Activated CD4-positive, alpha-beta memory T cell treated with anti-CD3 and anti-CD28 coated beads for 36 hours (primary cell): ENCODE measurements around the gene RAD54L. TPM values are rescaled to one million over a fixed set of nuclear protein-coding genes. Genes with fewer than 3 reads are reported as not detected.

ENCODE experiments used
- CTCF ChIA-PET: fragments of 350-600 bp; sonication (Branson Sonifier 250); formaldehyde crosslinking; loops from one replicate; lab custom pipeline; 2021; ENCODE audit warnings: antibody characterized with exemption, inconsistent platforms; lab: Charles Lee
- POLR2A ChIA-PET: fragments of 350-600 bp; sonication (Branson Sonifier 250); formaldehyde crosslinking; loops from one replicate; lab custom pipeline; 2021; ENCODE audit warnings: antibody characterized with exemption; lab: Charles Lee
- DNase-seq: peaks from one replicate; pipeline ENCODE4 v3.0.0-alpha.2; 2020
- H3K27ac Mint-ChIP-seq: one replicate; pipeline ENCODE4 v1.8.0; 2021; ENCODE audit warnings: mixed read lengths
- H3K27me3 Mint-ChIP-seq: one replicate; pipeline ENCODE4 v1.8.0; 2021; ENCODE audit warnings: mixed read lengths
- H3K36me3 Mint-ChIP-seq: one replicate; pipeline ENCODE4 v1.8.0; 2021; ENCODE audit warnings: mixed read lengths
- H3K4me1 Mint-ChIP-seq: one replicate; pipeline ENCODE4 v1.8.0; 2021; ENCODE audit warnings: low read depth, mixed read lengths
- H3K4me3 Mint-ChIP-seq: one replicate; pipeline ENCODE4 v1.8.0; 2021; ENCODE audit warnings: mild to moderate bottlenecking, mixed read lengths
- H3K9me3 Mint-ChIP-seq: one replicate; pipeline ENCODE4 v1.8.0; 2021; ENCODE audit warnings: mixed read lengths
- intact Hi-C: fragments of 100-400 bp; cut with micrococcal nuclease; formaldehyde crosslinking; loops from one replicate; pipeline ENCODE4 v1.15.1; 2023
- total RNA-seq, 2 experiments: library from RNA; stranded (reverse); gene quantifications; one replicate each; pipeline ENCODE4 v1.2.3, GENCODE V29; 2021

Gene RAD54L
- total RNA-seq, 2 experiments from 2014 or later = 64.9 to 65.0 TPM

- H3K4me3 Mint-ChIP-seq = no peak overlapping the region
- ChIA-PET CTCF (no interaction called here), POLR2A (no interaction called here)
- no peaks in the 10 kb centered on the region for H3K27me3 Mint-ChIP-seq
- peaks cover 9% of the 10 kb centered on the region for H3K4me1 Mint-ChIP-seq
- no peak for DNase-seq
- H3K36me3 Mint-ChIP-seq = peaks cover 13% of the 10 kb centered on the region
- H3K27ac Mint-ChIP-seq = peak overlapping the region; percentile 35
- H3K9me3 Mint-ChIP-seq = no peaks in the 10 kb centered on the region
- intact Hi-C loops = no loop called here
Measured at GRCh38 chr1:46289134-46289494, 41.6 kb downstream of the RAD54L start.

GRCh38 chr1:46289976-46290375 lies 42.4 kb downstream of the RAD54L start:
- H3K36me3 Mint-ChIP-seq = peaks cover 12% of the 10 kb centered on the region
- DNase-seq = no peak
- no peaks in the 10 kb centered on the region for H3K9me3 Mint-ChIP-seq
- POLR2A ChIA-PET = interaction anchor here (1.1 kb wide), 1 partner anchor 10 kb away, joined by 3 read pairs; no protein-coding TSS in a partner anchor
- H3K27ac Mint-ChIP-seq = peak overlapping the region; percentile 25
- CTCF ChIA-PET = no interaction called here
- intact Hi-C loops = no loop called here
- H3K27me3 Mint-ChIP-seq = no peaks in the 10 kb centered on the region
- H3K4me1 Mint-ChIP-seq = peaks cover 9% of the 10 kb centered on the region
- H3K4me3 Mint-ChIP-seq = no peak overlapping the region

GRCh38 chr1:46295306-46295705 lies 47.7 kb downstream of the RAD54L start:
- peaks cover 27% of the 10 kb centered on the region for H3K36me3 Mint-ChIP-seq
- POLR2A ChIA-PET = no interaction called here
- H3K4me1 Mint-ChIP-seq = peaks cover under 1% of the 10 kb centered on the region
- H3K27me3 Mint-ChIP-seq = no peaks in the 10 kb centered on the region
- no peak overlapping the region for H3K4me3 Mint-ChIP-seq
- no peak overlapping the region for H3K27ac Mint-ChIP-seq
- intact Hi-C loops = no loop called here
- no peak for DNase-seq
- CTCF ChIA-PET = interaction anchor here (1.2 to 1.4 kb wide), 2 partner anchors 10 to 45 kb away, joined by 3 read pairs; partner anchors contain the start of gene NSUN4
- no peaks in the 10 kb centered on the region for H3K9me3 Mint-ChIP-seq

- DNase-seq = no peak
- peaks cover 30% of the 10 kb centered on the region for H3K36me3 Mint-ChIP-seq
- peaks cover 14% of the 10 kb centered on the region for H3K4me1 Mint-ChIP-seq
- H3K9me3 Mint-ChIP-seq = no peaks in the 10 kb centered on the region
- intact Hi-C loops = no loop called here
- no peak overlapping the region for H3K27ac Mint-ChIP-seq
- POLR2A ChIA-PET = no interaction called here
- H3K27me3 Mint-ChIP-seq = no peaks in the 10 kb centered on the region
- no peak overlapping the region for H3K4me3 Mint-ChIP-seq
- CTCF ChIA-PET = interaction anchor here (1.2 kb wide), 1 partner anchor 50 kb away, joined by 4 read pairs; no protein-coding TSS in a partner anchor
Measured at GRCh38 chr1:46298387-46298786, 50.8 kb downstream of the RAD54L start.

- H3K36me3 Mint-ChIP-seq = peaks cover 26% of the 10 kb centered on the region
- H3K4me1 Mint-ChIP-seq = peaks cover 25% of the 10 kb centered on the region
- no peak for DNase-seq
- H3K9me3 Mint-ChIP-seq = no peaks in the 10 kb centered on the region
- intact Hi-C loops = loop anchor here (10.0 kb wide), 1 partner anchor 616 kb away; the partner anchor contains the start of genes GPBP1L1 and TMEM69
- ChIA-PET CTCF (interaction anchor here (1.5 kb wide), 1 partner anchor 56 kb away, joined by 4 read pairs; no protein-coding TSS in a partner anchor), POLR2A (interaction anchor here (0.5 to 1.1 kb wide), 3 partner anchors 10 to 18 kb away, joined by 3 to 4 read pairs (median 3); no protein-coding TSS in a partner anchor)
- no peaks in the 10 kb centered on the region for H3K27me3 Mint-ChIP-seq
- peak overlapping the region; percentile 94 for H3K27ac Mint-ChIP-seq
- H3K4me3 Mint-ChIP-seq = peak overlapping the region; percentile 98
Measured at GRCh38 chr1:46300673-46301405, 53.3 kb downstream of the RAD54L start.

GRCh38 chr1:46301406-46301807 lies 53.8 kb downstream of the RAD54L start:
- ChIA-PET POLR2A (interaction anchor here (0.5 kb wide), 1 partner anchor 19 kb away, joined by 3 read pairs; no protein-coding TSS in a partner anchor), CTCF (interaction anchor here (1.5 kb wide), 1 partner anchor 57 kb away, joined by 4 read pairs; no protein-coding TSS in a partner anchor)
- peak overlapping the region; percentile 94 for H3K27ac Mint-ChIP-seq
- intact Hi-C loops = loop anchor here (10.0 kb wide), 1 partner anchor 617 kb away; the partner anchor contains the start of genes GPBP1L1 and TMEM69
- no peaks in the 10 kb centered on the region for H3K27me3 Mint-ChIP-seq
- peak overlapping the region; percentile 98 for H3K4me3 Mint-ChIP-seq
- peaks cover 31% of the 10 kb centered on the region for H3K4me1 Mint-ChIP-seq
- no peaks in the 10 kb centered on the region for H3K9me3 Mint-ChIP-seq
- peaks cover 25% of the 10 kb centered on the region for H3K36me3 Mint-ChIP-seq
- DNase-seq = no peak

DNA sequence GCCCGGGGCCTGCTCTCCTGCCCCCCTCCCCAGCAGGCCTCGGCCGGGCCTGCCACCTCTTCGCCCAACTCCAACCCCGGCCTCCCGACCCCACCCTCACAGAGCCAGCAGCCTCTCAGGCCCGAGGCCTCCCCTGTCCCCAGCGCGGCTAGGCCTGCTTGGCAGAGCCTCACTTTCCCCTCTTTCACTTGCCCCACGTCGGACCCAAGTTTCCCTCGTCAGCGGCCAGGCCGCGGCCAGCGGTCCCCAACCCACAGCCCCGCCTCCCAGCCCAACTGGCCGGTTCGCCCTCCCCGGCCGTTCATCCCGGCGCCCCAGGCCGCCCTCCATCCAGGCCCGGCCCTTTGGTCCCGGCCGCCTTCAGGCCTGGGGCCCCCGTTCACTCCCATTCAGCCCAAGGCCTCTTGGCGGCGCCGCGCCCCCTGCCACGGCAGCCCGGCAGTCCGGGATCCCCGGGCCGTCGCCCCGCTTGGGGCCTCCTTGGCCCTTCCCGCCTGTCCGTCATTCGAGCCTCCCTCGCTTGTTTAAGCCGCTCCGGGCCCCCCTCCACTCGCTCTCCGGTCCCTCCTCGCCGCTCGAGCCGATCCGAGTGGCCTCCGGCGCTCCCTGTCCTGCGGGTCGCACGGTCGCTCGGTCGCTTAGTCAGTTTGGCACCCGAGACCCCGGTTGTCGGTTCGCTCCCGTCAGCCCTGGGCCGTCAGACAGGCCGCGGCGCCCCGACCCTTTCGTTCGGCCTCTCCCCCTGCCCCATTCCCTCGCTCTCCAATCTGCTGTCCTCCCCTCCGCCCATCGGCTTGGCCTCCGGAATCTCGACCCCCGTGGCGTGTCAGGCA lies 54.5 kb downstream of the RAD54L start:
- Mint-ChIP-seq H3K27me3 (no peaks in the 10 kb centered on the region), H3K36me3 (peaks cover 20% of the 10 kb centered on the region), H3K27ac (peak overlapping the region; percentile 94), H3K9me3 (no peaks in the 10 kb centered on the region), H3K4me1 (peaks cover 35% of the 10 kb centered on the region), H3K4me3 (peak overlapping the region; percentile 98)
- intact Hi-C loops = loop anchor here (10.0 kb wide), 1 partner anchor 617 kb away; the partner anchor contains the start of genes GPBP1L1 and TMEM69
- DNase-seq = peak; percentile 69
- POLR2A ChIA-PET = interaction anchor here (1.6 to 2.4 kb wide), 2 partner anchors 38 to 55 kb away, joined by 15 to 16 read pairs; partner anchors contain the start of genes NSUN4 and RAD54L
- CTCF ChIA-PET = interaction anchor here (1.9 kb wide), 2 partner anchors 43 to 54 kb away, joined by 5 to 12 read pairs; partner anchors contain the start of gene RAD54L

- H3K4me1 Mint-ChIP-seq = peaks cover 40% of the 10 kb centered on the region
- intact Hi-C loops = loop anchor here (1.0 to 10.0 kb wide), 4 partner anchors 38 to 618 kb away; partner anchors contain the start of genes GPBP1L1, NSUN4, RAD54L and TMEM69
- H3K27ac Mint-ChIP-seq = peak overlapping the region; percentile 94
- H3K9me3 Mint-ChIP-seq = no peaks in the 10 kb centered on the region
- peak overlapping the region; percentile 98 for H3K4me3 Mint-ChIP-seq
- H3K36me3 Mint-ChIP-seq = peaks cover 15% of the 10 kb centered on the region
- ChIA-PET CTCF (interaction anchor here (1.0 to 2.3 kb wide), 9 partner anchors 11 to 55 kb away, joined by 3 to 28 read pairs (median 5); partner anchors contain the start of genes NSUN4 and RAD54L), POLR2A (interaction anchor here (0.8 to 2.4 kb wide), 6 partner anchors 8 to 616 kb away, joined by 3 to 16 read pairs (median 4); partner anchors contain the start of genes NSUN4 and RAD54L)
- DNase-seq = no peak
- H3K27me3 Mint-ChIP-seq = no peaks in the 10 kb centered on the region
Measured at GRCh38 chr1:46302641-46303037, 55.1 kb downstream of the RAD54L start.

DNA sequence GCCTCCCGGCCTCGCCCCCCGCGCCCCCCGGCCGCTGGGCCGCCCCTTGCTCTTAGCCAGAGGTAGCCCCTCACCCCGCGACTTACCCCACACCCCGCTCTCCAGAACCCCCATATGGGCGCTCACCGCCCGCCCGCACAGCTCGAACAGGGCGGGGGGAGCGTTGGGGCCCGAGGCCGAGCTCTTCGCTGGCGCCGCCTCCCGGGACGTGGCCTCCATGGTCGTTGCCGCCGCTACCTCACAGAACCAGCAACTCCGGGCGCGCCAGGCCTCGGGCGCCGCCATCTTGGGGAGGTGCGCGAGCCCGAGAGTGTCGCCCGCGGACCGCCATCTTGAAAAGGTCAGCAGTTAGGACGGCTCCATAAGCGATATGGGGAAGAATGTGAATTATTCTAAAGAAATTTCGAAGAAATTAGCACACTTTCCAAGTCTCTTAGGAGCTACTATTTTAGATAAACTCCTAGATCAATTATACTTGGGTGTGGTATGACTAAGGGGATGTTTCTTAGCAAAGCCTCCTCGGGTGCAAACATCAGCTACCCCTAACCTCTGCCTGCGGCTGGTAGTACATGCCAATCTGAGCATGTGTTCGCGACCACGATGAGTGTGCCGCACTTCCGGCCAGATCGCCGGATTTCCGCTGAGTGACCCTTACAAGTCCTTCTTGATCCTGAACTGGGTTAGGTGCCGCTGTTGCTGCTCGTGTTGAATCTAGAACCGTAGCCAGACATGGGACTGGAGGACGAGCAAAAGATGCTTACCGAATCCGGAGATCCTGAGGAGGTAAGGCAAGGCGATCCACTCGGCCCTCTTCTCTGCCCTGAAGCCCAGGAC lies 55.7 kb downstream of the RAD54L start, which contains the start of the genes LRRC41 and UQCRH:
LRRC41 (minus strand) TSS at position 579 of the 834 bp plus-strand sequence; CDS start at position 285, 294 bp downstream.
UQCRH (plus strand) TSS at position 661 of the 834 bp plus-strand sequence; CDS start at position 730, 69 bp downstream.
- peak; percentile 94 for DNase-seq
- Mint-ChIP-seq H3K4me1 (peaks cover 44% of the 10 kb centered on the region), H3K27me3 (no peaks in the 10 kb centered on the region), H3K9me3 (no peaks in the 10 kb centered on the region), H3K27ac (peak within 1 kb of the TSS; percentile 94), H3K4me3 (peak within 1 kb of the TSS; percentile 98), H3K36me3 (peaks cover 11% of the 10 kb centered on the region)
- ChIA-PET POLR2A (interaction anchor here (0.6 to 2.4 kb wide), 8 partner anchors 9 to 616 kb away, joined by 3 to 16 read pairs (median 4); partner anchors contain the start of genes NSUN4 and RAD54L), CTCF (interaction anchor here (0.9 to 2.3 kb wide), 11 partner anchors 12 to 80 kb away, joined by 3 to 28 read pairs (median 3); partner anchors contain the start of genes NSUN4 and RAD54L)
- intact Hi-C loops = loop anchor here (1.0 to 10.0 kb wide), 4 partner anchors 37 to 618 kb away; partner anchors contain the start of genes GPBP1L1, NSUN4, RAD54L and TMEM69

DNA sequence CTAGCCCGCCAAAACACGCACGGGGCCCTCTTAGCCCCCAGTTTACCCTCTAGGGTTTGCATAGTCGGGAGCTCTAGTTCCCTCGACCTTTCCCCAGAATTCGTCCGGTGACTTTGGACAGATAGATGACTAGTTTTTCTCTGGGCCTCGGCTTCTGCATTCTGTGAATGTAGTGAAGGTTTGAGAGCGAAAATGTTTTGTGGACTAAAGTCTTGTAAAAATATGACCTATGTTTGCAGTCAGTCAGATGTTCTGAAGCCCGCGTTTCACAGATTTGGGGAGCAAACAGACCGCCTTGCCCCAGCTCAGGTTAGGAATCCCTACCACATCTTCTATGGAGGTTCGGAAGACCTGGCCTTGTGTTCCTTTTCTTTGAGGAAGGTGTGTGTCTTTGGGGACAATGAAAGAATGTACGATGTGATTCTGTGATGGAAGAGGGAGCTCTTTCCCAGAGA lies 56.3 kb downstream of the RAD54L start:
- no peaks in the 10 kb centered on the region for H3K27me3 Mint-ChIP-seq
- H3K27ac Mint-ChIP-seq = peak overlapping the region; percentile 94
- ChIA-PET CTCF (interaction anchor here (0.9 to 2.3 kb wide), 8 partner anchors 18 to 80 kb away, joined by 3 to 28 read pairs (median 6); partner anchors contain the start of genes NSUN4 and RAD54L), POLR2A (interaction anchor here (0.6 to 2.4 kb wide), 6 partner anchors 18 to 278 kb away, joined by 3 to 16 read pairs (median 4); partner anchors contain the start of genes NSUN4 and RAD54L)
- H3K9me3 Mint-ChIP-seq = no peaks in the 10 kb centered on the region
- peaks cover 15% of the 10 kb centered on the region for H3K36me3 Mint-ChIP-seq
- no peak for DNase-seq
- intact Hi-C loops = loop anchor here (1.0 to 10.0 kb wide), 4 partner anchors 36 to 619 kb away; partner anchors contain the start of genes GPBP1L1, NSUN4, RAD54L and TMEM69
- H3K4me3 Mint-ChIP-seq = peak overlapping the region; percentile 98
- H3K4me1 Mint-ChIP-seq = peaks cover 44% of the 10 kb centered on the region
